ENCODE data around the gene GTF3C1.

Gene GTF3C1

DNA sequence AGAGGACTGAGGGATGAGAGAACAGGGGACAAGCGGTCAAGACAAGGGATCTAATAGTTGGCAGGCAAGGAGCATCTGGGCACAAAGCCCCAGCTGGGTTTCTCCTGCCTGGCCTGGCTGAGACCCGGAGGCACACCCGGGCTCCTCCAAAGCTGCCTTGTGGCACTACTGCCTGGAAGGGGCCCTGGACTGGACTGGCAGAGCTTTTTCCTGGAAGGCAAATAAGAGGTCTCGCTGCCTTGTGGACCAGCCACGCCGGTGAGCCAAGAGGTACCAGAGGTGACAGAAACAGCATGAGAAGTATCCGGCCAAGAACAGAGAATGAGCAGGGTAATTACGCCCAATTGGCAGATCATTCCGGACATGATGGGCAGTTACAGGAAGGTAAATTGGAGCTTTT, 64.6 kb downstream of the GTF3C1 start:
- no peak overlapping the region for H3K4me3 ChIP-seq (ENCODE audit: low read depth, low read length)
- TF ChIP-seq, protein P1, sequence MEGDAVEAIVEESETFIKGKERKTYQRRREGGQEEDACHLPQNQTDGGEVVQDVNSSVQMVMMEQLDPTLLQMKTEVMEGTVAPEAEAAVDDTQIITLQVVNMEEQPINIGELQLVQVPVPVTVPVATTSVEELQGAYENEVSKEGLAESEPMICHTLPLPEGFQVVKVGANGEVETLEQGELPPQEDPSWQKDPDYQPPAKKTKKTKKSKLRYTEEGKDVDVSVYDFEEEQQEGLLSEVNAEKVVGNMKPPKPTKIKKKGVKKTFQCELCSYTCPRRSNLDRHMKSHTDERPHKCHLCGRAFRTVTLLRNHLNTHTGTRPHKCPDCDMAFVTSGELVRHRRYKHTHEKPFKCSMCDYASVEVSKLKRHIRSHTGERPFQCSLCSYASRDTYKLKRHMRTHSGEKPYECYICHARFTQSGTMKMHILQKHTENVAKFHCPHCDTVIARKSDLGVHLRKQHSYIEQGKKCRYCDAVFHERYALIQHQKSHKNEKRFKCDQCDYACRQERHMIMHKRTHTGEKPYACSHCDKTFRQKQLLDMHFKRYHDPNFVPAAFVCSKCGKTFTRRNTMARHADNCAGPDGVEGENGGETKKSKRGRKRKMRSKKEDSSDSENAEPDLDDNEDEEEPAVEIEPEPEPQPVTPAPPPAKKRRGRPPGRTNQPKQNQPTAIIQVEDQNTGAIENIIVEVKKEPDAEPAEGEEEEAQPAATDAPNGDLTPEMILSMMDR (IDR thresholded peaks at IDR 0.05; ENCODE audit: control insufficient read depth, extremely low read depth, insufficient read depth) = no peak
- DNase-seq (ENCODE audit: low read depth) = no peak

DNA sequence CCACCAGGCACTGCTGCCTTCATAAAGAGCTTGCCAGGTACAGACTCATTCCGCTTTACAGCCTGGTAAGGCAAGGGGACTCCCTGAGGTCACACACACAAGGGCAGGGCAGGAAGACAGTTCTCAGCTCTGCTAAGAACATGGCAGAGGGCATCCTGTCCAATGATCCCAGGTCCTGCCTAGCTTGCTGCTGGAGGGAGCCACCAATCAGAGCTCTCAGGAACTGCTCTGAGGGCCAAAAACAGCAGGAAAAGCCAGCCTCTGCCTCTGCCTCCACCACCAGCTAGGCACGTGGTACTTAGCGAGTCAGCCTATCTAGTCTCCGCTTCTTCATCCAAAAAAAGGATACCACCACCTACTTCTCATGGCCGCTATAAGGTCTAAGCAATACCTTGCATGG, 66.1 kb downstream of the GTF3C1 start:
- no peak for DNase-seq (ENCODE audit: low read depth)
- TF ChIP-seq, protein P1 (IDR thresholded peaks at IDR 0.05; ENCODE audit: control insufficient read depth, extremely low read depth, insufficient read depth) = no peak
- no peak overlapping the region for H3K4me3 ChIP-seq (ENCODE audit: low read depth, low read length)

DNA sequence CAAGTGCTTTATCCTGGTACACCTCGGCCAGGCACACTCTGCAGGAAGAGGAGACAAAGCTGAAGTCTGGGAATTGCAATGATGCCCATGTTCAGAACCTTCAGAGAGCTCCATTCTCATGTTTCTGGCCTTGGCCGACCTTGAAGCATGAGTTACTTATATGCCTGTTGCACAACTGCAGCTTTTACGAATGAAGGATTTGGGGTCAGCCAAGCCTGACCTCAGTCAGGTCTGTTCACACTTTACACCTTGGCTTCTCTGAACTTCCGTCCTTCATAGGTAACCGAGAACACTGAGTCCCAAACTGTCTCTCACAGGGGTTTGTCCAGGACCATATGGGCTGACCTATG, 66.7 kb downstream of the GTF3C1 start:
- TF ChIP-seq, protein P1 (IDR thresholded peaks at IDR 0.05; ENCODE audit: control insufficient read depth, extremely low read depth, insufficient read depth) = no peak
- DNase-seq (ENCODE audit: low read depth) = no peak
- H3K4me3 ChIP-seq (ENCODE audit: low read depth, low read length) = no peak overlapping the region

DNA sequence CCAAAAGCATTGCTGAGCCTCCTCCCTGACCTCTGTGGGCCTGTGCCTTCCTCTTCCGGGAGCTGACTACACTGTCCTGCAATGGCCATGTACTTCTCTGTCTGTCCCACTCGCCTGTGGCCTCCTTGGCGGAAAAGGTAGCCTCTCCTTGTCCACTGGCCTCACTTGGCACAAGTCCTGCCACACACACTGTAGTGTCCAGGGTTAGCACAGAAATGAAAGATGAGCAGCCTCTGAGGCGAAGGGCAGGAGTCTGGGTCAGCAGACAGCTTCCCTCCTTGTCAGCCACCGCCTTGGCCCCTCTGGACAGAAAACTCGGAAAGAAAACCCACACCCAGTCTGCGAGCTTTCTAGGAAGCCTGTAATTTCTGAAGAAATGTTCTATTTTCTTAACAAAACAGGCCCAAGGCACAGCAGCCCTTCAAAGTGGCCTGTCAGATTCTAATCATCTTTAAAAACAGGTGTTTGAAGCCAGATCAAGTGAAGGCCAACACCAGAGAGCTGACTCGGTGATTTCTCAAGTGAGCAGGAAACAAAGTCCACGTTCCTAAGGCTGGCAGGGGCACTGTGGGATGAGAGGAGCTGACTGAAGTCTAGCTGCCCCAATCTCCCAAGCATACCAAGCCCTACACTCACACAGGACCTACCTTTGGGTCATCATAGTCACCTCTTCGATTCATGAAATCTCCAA, 67.2 kb downstream of the GTF3C1 start:
- TF ChIP-seq, protein P1 (IDR thresholded peaks at IDR 0.05; ENCODE audit: control insufficient read depth, extremely low read depth, insufficient read depth) = no peak
- no peak overlapping the region for H3K4me3 ChIP-seq (ENCODE audit: low read depth, low read length)
- DNase-seq (ENCODE audit: low read depth) = no peak

DNA sequence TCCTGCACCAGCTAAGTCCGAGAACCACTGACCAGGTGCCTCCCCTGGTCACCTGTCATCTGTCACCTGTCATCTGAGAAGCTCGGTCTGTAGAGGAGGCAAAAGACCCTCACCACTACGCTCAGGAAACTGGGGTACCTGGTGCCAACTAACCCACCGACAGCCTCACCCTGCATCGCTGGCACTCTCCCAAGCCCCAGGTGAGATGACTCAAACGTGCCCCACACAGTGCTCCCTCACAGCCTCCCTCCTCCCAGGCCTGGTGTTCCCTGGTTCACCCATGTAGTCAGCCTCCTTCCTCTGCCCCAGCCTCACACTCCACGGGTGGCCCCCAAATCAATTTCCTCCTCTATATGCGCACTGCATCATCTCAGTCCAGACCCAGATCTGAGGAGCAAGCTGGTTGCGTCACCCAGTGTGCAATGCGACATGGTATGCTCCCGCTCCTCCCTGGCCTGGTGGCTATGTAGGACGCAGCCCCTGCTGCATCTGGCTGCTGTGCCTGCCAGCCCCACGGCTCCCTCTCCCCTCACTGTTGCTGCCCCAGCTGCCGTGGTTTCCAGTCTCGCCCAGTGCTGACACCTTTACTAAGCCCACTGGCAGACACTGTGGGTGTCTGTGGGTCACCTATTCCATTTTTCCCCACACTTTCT, 68.3 kb downstream of the GTF3C1 start:
- H3K4me3 ChIP-seq (ENCODE audit: low read depth, low read length) = no peak overlapping the region
- no peak for DNase-seq (ENCODE audit: low read depth)
- TF ChIP-seq, protein P1 (IDR thresholded peaks at IDR 0.05; ENCODE audit: control insufficient read depth, extremely low read depth, insufficient read depth) = no peak

DNA sequence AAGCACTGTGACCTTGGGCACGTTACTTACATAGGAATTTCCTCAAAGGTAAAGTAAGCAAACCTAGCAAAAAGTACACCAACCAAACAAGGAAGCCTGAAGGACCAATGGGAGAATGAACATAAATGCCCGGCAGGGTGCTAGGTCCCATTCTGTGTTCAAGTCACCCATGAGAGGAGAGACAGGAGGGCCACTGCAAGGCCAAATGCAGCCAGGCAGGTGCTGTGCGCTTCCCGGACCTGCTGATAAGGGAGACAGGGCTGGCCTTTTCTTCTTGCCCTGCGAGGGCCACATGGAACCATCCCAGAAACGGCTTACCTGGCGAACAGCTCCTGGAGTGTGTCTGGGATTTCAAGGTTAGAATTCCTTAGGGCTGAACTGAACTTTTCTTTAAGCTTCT, 69.0 kb downstream of the GTF3C1 start:
- no peak overlapping the region for H3K4me3 ChIP-seq (ENCODE audit: low read depth, low read length)
- DNase-seq (ENCODE audit: low read depth) = no peak
- TF ChIP-seq, protein P1 (IDR thresholded peaks at IDR 0.05; ENCODE audit: control insufficient read depth, extremely low read depth, insufficient read depth) = no peak

DNA sequence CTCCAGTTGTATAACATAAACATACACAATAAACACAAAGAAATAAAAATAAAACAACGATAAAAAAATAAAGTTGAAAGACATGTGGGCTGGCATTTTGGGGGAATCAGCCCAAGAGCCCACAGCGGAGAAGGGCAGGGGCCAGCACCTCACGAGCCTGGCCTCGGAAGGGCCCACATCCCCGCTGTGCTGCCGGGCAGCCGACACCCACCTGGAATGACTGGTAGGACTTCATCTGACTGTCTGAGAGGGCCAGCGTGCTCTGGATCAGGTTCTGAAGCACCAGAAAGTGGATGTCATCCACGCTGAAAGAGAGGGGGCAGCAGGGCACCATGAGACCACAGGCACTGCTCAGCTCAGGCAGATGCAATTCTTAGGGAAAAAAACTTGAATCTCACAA, 73.5 kb downstream of the GTF3C1 start:
- no peak for DNase-seq (ENCODE audit: low read depth)
- no peak overlapping the region for H3K4me3 ChIP-seq (ENCODE audit: low read depth, low read length)
- TF ChIP-seq, protein P1 (IDR thresholded peaks at IDR 0.05; ENCODE audit: control insufficient read depth, extremely low read depth, insufficient read depth) = no peak

Data from LNCaP clone FGC (cell line).